ENCODE measurements around the gene CMTM5.

- TF ChIP-seq CTCF (conservative IDR thresholded peaks at IDR 0.05; ENCODE audit: low read length) (no peak), EZH2phosphoT487 (IDR thresholded peaks at IDR 0.05; ENCODE audit: borderline replicate concordance, low read depth, low read length) (no peak)
Observed at GRCh38 chr14:23360496-23360895, 16.4 kb upstream of the CMTM5 start.

All from OCI-LY7 (cell line).